Stimulated activated effector memory CD8-positive, alpha-beta T cell treated with anti-CD3 and anti-CD28 coated beads, Interleukin-12 subunit alpha, Interleukin-12 subunit beta, amount 100 ng/mL, for 72 hours (primary cell): ENCODE results near the gene C5orf22.
"Not testable (repeated sequence)": the region's sequence is repeated elsewhere in the genome, so short reads cannot be mapped to it uniquely, and the experiment has no call there.

Experiments used
- ATAC-seq: fragments of 150-1000 bp; cut with Tn5 transposase; 2 replicates; pipeline ENCODE4 v1.10.0; 2021
- DNase-seq, 2 donors: peaks; one replicate each; pipeline ENCODE4 v3.0.0; 2021 to 2022; ENCODE audit warnings: low spot score in 2 of 2
- H3K27ac Mint-ChIP-seq: one replicate; pipeline ENCODE4 v1.8.0; 2022; ENCODE audit warnings: mild to moderate bottlenecking, mixed read lengths
- H3K36me3 Mint-ChIP-seq: one replicate; pipeline ENCODE4 v1.8.0; 2022; ENCODE audit warnings: mild to moderate bottlenecking, mixed read lengths
- H3K4me1 Mint-ChIP-seq: one replicate; pipeline ENCODE4 v1.8.0; 2022; ENCODE audit warnings: mixed read lengths
- H3K4me3 Mint-ChIP-seq: one replicate; pipeline ENCODE4 v1.8.0; 2022; ENCODE audit warnings: mild to moderate bottlenecking, mixed read lengths
- H3K9me3 Mint-ChIP-seq: one replicate; pipeline ENCODE4 v1.8.0; 2022; ENCODE audit warnings: mixed read lengths

C5orf22 gene

DNA sequence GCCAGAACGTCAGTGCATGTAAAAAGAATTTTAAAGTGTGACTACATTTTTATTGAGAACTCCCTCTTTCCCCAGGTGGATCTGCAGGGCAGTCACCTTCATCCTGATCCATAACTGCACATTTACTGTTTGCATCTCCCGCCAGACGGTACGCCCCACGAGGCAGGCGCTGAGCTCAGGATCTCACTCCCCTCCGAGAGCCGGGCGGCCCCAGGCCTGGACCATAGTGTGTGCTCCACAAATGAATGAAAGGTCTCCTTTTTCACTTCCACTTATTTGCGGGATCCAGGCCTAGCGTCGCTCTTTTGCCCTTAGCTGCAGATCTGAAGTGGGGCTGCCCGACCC is 586 bp upstream of the C5orf22 start:
- Mint-ChIP-seq H3K4me1 (peaks cover 34% of the 10 kb centered on the region), H3K4me3 (peak overlapping the region; percentile 98), H3K27ac (peak overlapping the region; percentile 93), H3K9me3 (no peaks in the 10 kb centered on the region), H3K36me3 (peaks cover 61% of the 10 kb centered on the region)
- peak; percentile 63 for ATAC-seq
- peak in 1 of 2 donors; percentile 12 for DNase-seq

DNA sequence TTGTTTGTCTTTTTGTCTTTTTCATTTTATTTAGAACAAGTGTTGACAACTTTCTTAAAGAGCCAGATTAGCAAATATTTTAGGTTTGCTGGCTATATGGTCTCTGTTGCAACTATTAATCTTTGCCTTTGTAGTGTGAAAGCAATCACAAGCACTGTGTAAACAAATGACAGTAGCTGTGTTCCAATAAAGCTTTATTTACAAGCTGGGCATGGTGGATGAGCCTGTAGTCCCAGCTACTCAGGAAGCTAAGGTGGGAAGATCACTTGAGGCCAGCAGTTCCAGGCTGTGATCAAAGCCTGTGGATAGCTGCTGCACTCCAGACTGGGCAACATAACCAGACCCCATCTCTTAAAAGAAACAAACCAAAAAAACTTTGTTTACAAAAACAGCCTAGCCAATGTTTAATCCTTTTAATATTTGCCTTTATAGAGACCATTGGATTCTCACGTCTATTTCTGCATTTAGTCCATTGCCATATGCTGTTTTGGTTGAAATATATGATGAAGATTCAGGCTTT is 2.5 kb downstream of the C5orf22 start:
- no peaks in the 10 kb centered on the region for H3K9me3 Mint-ChIP-seq
- no peak overlapping the region for H3K27ac Mint-ChIP-seq
- H3K36me3 Mint-ChIP-seq, result peaks cover 61% of the 10 kb centered on the region

DNA sequence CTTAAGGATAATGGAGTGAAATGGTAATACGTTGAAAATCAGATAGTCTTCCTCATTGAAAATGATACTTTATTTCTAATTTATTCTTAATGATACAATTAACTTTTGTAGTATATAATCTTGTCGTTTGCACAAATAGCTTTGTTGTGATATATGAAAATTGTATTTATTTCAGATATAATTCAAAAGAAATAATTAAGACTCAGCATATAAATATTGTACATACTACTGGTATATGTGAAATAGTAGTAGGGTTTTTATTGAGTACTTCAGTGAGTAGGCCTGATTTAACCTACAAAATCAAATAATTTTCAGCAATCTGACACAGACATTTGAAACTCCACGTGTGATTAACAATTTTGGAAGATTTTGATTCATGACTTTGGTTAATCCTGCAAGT is 4.8 kb downstream of the C5orf22 start:
- H3K4me1 Mint-ChIP-seq, result peaks cover 8% of the 10 kb centered on the region
- H3K36me3 Mint-ChIP-seq, result peaks cover 80% of the 10 kb centered on the region
- H3K4me3 Mint-ChIP-seq, result no peak overlapping the region
- H3K9me3 Mint-ChIP-seq, result no peaks in the 10 kb centered on the region
- no peak for DNase-seq
- no peak for ATAC-seq
- H3K27ac Mint-ChIP-seq, result peak overlapping the region; percentile 15

More for the DNA sequence above, 2.5 kb downstream of the C5orf22 start:
- no peak for DNase-seq
- no peak overlapping the region for H3K4me3 Mint-ChIP-seq
- H3K4me1 Mint-ChIP-seq, result peaks cover 27% of the 10 kb centered on the region
- ATAC-seq, result no peak

DNA sequence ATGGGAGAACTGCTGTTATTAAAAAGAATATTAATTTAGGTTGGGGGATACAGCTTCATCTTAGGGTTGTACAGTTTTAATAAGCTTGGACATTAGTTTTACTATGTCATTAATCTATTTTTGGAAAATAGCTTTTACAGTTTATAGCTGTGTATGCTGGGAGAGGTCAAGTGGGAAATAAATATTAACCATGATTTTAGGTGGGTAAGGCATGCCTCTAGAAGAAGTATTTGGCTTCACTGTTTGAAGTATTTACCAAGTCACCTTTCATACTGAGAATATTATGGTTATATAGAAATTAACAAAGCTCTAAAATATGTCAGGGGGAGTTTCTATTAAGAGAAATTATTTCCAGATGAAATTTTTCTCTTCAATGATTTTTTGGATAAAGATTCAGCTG is 5.2 kb downstream of the C5orf22 start:
- peak overlapping the region; percentile 15 for H3K27ac Mint-ChIP-seq

DNA sequence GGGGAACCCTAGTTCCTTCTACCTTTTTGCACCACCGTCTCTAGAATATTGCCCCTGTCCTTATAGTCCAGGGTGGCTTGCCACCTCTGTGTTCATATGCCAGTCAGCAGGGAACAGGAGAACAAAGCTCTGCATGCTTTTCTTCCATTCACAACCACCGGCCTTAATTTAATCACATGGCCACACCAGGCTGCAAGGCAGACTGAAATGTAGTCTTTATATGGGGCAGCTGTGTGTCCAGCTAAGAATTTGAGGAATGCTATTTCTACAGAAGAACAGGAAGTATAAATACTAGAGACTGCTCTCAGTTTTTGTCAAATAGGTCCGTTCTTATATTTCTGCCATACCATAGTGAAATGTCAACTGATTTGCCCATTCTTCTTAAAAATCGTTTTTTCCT is 5.8 kb downstream of the C5orf22 start:
- Mint-ChIP-seq H3K9me3 (no peaks in the 10 kb centered on the region), H3K4me3 (no peak overlapping the region), H3K27ac (peak overlapping the region; percentile 15), H3K4me1 (peaks cover 8% of the 10 kb centered on the region), H3K36me3 (peaks cover 89% of the 10 kb centered on the region)
- ATAC-seq, result no peak
- DNase-seq, result no peak

More for the DNA sequence above, 5.2 kb downstream of the C5orf22 start:
- no peak for ATAC-seq
- no peak for DNase-seq
- Mint-ChIP-seq H3K9me3 (no peaks in the 10 kb centered on the region), H3K36me3 (peaks cover 84% of the 10 kb centered on the region), H3K4me1 (peaks cover 8% of the 10 kb centered on the region), H3K4me3 (no peak overlapping the region)

DNA sequence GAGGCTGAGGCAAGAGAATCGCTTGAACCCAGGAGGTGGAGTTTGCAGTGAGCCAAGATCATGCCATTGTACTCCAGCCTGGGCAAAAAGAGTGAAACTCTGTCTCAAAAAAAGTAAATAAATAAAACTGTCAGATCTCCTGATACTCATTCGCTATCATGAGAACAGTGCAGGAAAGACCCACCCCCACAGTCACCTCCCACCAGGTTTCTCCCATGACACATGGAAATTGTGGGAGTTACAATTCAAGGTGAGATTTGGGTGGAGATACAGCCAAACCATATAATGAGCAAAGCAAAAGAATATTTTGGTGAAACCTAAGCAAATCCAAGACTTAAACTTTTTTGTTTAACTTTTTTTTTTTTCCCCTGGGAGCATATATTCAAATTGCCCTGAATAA is 17.0 kb downstream of the C5orf22 start:
- not testable (repeated sequence) for H3K9me3 Mint-ChIP-seq, H3K27ac Mint-ChIP-seq, H3K4me3 Mint-ChIP-seq, ATAC-seq, DNase-seq, H3K4me1 Mint-ChIP-seq
- H3K36me3 Mint-ChIP-seq, result peaks cover 94% of the 10 kb centered on the region

DNA sequence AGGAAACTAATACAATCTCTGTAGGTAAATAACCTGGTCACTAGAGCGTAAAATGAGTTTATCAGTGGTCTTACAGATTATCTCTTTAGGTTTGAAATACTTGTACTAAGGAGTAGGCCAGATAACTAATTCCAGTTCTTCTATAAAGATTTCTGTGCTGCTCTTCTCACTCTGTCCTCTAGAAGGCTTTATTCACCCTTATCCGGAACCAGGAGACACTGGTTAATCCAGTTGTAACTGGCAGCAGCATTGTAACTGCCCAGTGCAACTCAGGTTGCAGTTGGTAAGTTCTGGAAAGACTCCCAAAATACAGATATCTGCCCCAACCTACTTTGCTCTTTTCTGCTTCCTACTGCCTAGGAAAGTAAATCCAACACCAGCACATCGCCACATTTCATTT is 19.8 kb downstream of the C5orf22 start:
- DNase-seq (no peak), ATAC-seq (no peak)
- Mint-ChIP-seq H3K4me3 (no peak overlapping the region), H3K27ac (peak overlapping the region; percentile 11), H3K36me3 (peaks cover 94% of the 10 kb centered on the region), H3K9me3 (no peaks in the 10 kb centered on the region), H3K4me1 (no peaks in the 10 kb centered on the region)

DNA sequence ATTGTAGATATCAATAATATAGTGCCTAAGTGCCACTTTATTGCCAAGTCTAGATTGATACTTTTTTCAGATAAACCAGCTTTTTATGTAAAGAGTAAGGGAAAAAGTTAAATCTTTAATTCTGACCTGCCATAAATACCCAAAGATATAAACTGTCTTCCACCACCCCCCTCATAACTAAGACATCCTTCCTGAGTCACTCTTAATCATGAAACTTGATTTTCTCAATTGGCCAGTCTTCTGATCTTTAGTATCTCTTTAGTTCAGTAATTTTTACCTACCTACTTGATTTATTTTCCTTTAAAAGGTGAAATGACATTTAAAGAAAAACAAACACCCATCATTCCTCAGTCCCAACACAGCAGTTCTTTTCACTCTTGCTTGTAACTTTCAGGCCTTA is 21.8 kb downstream of the C5orf22 start:
- Mint-ChIP-seq H3K4me3 (no peak overlapping the region), H3K9me3 (no peaks in the 10 kb centered on the region), H3K36me3 (peaks cover 90% of the 10 kb centered on the region), H3K4me1 (no peaks in the 10 kb centered on the region), H3K27ac (no peak overlapping the region)
- DNase-seq (no peak), ATAC-seq (no peak)

DNA sequence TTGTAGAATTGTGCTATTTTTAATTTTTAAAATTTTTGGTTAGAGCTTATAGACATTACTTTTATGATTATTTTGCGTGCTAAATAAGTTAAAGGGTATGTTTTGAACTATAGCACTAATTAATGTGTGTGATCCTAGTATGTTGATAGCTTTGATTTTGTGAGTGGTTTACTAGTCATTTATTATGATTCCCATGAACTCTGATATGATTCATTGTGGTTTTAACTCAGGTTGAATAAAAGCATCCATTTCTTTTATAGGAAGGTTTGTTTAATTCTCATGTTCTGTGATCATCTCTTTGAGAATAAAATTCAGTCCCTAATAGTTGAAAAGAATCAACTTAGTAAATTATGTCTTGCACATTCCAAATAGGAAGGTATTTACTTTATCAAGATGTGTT is 22.5 kb downstream of the C5orf22 start:
- Mint-ChIP-seq H3K9me3 (no peaks in the 10 kb centered on the region), H3K4me3 (no peak overlapping the region), H3K27ac (no peak overlapping the region), H3K36me3 (peaks cover 86% of the 10 kb centered on the region), H3K4me1 (no peaks in the 10 kb centered on the region)
- no peak for DNase-seq
- ATAC-seq, result no peak

DNA sequence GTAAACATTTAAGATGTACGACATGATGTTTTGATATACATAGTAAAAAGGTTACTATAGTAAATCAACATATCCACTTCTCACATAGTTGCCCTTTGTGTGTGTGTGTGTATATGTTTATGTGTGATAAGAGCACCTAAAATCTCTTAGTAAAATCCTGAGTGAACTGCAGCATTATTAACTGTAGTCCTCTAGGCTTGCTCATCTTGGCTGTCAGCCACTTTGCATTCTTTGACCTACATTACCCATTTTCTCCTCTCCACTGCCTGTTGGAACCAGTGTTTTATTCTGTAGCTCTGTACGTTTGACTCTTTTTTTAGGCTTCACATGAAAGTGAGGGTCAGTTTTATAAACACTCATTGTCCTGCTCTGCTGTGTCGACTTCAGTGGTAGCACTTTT is 24.4 kb downstream of the C5orf22 start:
- DNase-seq (no peak), ATAC-seq (no peak)
- no peak overlapping the region for H3K4me3 Mint-ChIP-seq
- no peaks in the 10 kb centered on the region for H3K4me1 Mint-ChIP-seq
- H3K27ac Mint-ChIP-seq, result no peak overlapping the region
- H3K36me3 Mint-ChIP-seq, result peaks cover 70% of the 10 kb centered on the region
- no peaks in the 10 kb centered on the region for H3K9me3 Mint-ChIP-seq

DNA sequence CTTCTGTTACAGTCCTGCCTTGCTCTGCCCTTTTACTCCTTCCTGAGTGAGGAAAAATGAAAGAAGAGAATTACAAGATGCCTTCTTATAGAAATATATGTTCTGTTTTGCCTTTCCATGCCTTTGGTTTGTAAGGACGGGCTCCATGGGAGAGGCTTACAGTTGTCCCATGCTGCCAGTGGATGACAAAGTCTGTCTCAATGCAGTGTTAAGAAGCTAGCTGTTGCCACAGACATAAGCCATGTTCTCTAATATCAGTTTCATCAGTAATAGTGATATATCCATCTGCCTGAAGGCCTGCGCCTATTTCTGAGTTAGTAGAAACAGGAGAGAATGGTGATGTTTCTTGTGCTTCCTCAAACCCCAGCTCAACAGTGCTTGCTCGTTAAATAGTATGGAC is 27.8 kb downstream of the C5orf22 start:
- no peaks in the 10 kb centered on the region for H3K9me3 Mint-ChIP-seq
- ATAC-seq, result no peak
- peaks cover 35% of the 10 kb centered on the region for H3K36me3 Mint-ChIP-seq
- no peak for DNase-seq
- no peaks in the 10 kb centered on the region for H3K4me1 Mint-ChIP-seq
- H3K4me3 Mint-ChIP-seq, result no peak overlapping the region
- no peak overlapping the region for H3K27ac Mint-ChIP-seq

DNA sequence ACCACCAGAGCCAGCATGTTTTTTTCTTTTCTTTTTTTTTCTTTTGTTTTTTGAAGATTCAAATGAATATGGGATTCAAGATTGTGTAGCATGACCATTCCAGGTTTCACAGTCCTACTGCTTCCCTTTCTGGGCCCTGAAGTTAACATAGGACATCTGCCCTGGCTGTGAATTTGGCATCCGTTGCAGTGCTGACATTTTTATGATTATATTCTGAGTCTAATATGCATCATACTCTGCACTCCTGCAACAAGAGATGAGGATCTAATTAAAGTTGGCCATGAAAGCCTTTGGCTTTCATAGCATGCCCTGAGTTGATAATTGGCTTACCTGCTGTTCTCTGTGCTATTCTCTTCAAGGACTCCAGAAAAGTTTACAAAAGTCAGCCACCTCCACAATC is 29.8 kb downstream of the C5orf22 start:
- no peak for ATAC-seq
- peaks cover 15% of the 10 kb centered on the region for H3K36me3 Mint-ChIP-seq
- H3K4me1 Mint-ChIP-seq, result no peaks in the 10 kb centered on the region
- no peak overlapping the region for H3K27ac Mint-ChIP-seq
- H3K4me3 Mint-ChIP-seq, result no peak overlapping the region
- DNase-seq, result no peak
- H3K9me3 Mint-ChIP-seq, result peaks cover 6% of the 10 kb centered on the region

DNA sequence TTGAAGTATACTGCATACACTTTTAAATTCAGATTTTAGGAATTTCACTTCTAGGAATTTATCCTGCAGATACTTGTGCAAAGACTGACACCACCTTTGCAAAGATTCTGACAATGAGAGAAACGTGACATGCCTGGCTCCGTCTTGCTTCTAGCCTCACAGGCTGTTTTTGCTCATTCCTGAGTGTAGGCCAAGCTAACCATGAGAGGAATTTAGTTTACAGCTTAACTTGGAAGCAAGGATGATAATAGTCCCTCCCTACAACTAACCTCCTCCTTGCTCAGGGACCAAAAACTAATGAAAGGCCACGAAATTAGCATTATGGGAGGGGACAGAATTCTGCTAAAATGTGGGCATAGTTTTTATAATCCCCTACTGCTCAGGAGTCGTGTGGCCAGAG is 31.1 kb downstream of the C5orf22 start:
- no peak overlapping the region for H3K4me3 Mint-ChIP-seq
- ATAC-seq (no peak), DNase-seq (no peak)
- H3K36me3 Mint-ChIP-seq, result peaks cover 2% of the 10 kb centered on the region
- H3K27ac Mint-ChIP-seq, result no peak overlapping the region
- no peaks in the 10 kb centered on the region for H3K4me1 Mint-ChIP-seq
- H3K9me3 Mint-ChIP-seq, result peaks cover 6% of the 10 kb centered on the region

DNA sequence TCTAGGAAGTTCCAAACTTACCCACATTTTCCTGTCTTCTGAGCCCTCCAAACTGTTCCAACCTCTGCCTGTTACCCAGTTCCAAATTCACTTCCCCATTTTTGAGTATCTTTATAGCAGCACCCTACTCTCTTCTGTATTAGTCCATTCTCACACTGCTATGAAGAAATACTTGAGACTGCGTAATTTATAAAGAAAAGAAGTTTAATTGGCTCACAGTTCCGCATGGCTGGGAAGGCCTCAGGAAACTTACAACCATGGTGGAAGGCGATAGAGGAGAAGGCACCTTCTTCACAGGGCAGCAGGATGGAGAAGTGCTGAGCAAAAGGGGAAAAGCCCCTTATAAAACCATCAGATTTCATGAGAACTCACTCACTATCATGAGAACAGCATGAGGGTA is 34.3 kb downstream of the C5orf22 start:
- H3K27ac Mint-ChIP-seq, H3K9me3 Mint-ChIP-seq, ATAC-seq, DNase-seq, H3K4me1 Mint-ChIP-seq, H3K4me3 Mint-ChIP-seq, H3K36me3 Mint-ChIP-seq: not testable (repeated sequence)

DNA sequence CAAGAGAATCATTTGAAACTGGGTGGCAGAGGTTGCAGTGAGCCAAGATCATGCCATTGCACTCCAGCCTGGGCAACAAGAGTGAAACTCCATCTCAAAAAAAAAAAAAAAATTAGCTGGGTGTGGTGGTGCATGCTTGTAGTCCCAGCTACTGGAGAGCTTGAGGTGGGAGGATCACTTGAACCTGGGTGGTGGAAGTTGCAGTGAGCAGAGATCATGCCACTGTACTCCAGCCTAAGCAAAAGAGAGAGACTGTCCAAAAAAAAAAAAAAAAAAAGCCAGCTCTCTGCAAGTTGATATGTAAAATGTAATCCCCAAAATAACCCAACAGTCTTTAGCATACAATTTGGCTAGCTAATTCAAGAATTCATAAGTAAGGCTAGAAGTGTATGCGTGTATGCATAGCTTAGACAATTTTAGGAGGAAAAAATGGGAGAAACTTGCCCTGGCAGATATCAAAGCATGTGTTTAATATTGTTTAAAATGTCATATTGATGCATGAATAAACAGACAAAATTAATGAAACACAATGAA is 36.3 kb downstream of the C5orf22 start:
- DNase-seq (no peak), ATAC-seq (no peak)
- H3K36me3 Mint-ChIP-seq, result no peaks in the 10 kb centered on the region
- no peak overlapping the region for H3K27ac Mint-ChIP-seq
- H3K9me3 Mint-ChIP-seq, result peaks cover 6% of the 10 kb centered on the region
- H3K4me1 Mint-ChIP-seq, result no peaks in the 10 kb centered on the region
- no peak overlapping the region for H3K4me3 Mint-ChIP-seq

DNA sequence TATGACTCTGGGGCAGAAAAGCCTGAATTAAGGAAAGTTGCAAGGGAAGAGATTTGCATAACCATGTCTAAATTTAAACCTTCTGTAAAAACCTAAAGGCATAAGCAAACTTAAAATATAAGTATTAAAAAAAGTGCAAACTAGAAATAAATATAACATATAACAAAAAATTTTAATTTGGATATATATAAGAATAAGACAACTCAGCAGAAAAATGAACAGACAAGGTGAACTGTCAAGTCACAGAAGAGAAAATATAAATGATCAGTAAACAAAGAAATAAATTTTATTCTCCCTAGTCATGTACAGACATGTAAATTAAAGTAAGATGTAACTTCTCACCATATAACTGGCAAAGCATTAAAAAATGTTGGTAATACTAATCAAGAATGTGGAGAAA is 37.0 kb downstream of the C5orf22 start:
- Mint-ChIP-seq H3K27ac (no peak overlapping the region), H3K36me3 (no peaks in the 10 kb centered on the region), H3K9me3 (peaks cover 6% of the 10 kb centered on the region), H3K4me1 (no peaks in the 10 kb centered on the region), H3K4me3 (no peak overlapping the region)
- no peak for ATAC-seq
- DNase-seq, result no peak
